C4-2B (cell line): ENCODE data around the gene PPP2R2C.

Experiments
- H3K27ac ChIP-seq: fragments of 450-650 bp; 2 replicates; pipeline ENCODE4 v1.5.1; 2017
- ZFX ChIP-seq: fragments of 450-650 bp; IDR thresholded peaks from 2 replicates; pipeline ENCODE4 v1.6.1; 2017
- TF ChIP-seq, protein P1 (sequence below): fragments of 450-650 bp; conservative IDR thresholded peaks from 2 replicates; pipeline ENCODE4 v1.5.1; 2017; ENCODE audit warnings: mild to moderate bottlenecking

Gene PPP2R2C

GRCh38 chr4:6500481-6501140 lies 28.2 kb upstream of the PPP2R2C start:
- TF ChIP-seq ZFX = no peak
- no peak overlapping the region for H3K27ac ChIP-seq

- H3K27ac ChIP-seq = no peak overlapping the region
- TF ChIP-seq, protein P1, sequence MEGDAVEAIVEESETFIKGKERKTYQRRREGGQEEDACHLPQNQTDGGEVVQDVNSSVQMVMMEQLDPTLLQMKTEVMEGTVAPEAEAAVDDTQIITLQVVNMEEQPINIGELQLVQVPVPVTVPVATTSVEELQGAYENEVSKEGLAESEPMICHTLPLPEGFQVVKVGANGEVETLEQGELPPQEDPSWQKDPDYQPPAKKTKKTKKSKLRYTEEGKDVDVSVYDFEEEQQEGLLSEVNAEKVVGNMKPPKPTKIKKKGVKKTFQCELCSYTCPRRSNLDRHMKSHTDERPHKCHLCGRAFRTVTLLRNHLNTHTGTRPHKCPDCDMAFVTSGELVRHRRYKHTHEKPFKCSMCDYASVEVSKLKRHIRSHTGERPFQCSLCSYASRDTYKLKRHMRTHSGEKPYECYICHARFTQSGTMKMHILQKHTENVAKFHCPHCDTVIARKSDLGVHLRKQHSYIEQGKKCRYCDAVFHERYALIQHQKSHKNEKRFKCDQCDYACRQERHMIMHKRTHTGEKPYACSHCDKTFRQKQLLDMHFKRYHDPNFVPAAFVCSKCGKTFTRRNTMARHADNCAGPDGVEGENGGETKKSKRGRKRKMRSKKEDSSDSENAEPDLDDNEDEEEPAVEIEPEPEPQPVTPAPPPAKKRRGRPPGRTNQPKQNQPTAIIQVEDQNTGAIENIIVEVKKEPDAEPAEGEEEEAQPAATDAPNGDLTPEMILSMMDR = no peak
- no peak for TF ChIP-seq ZFX
These were observed 26.8 kb upstream of the PPP2R2C start for GRCh38 chr4:6499238-6499600.

GRCh38 chr4:6498511-6499237 lies 26.3 kb upstream of the PPP2R2C start:
- TF ChIP-seq, protein P1 = no peak
- no peak for TF ChIP-seq ZFX
- no peak overlapping the region for H3K27ac ChIP-seq

DNA sequence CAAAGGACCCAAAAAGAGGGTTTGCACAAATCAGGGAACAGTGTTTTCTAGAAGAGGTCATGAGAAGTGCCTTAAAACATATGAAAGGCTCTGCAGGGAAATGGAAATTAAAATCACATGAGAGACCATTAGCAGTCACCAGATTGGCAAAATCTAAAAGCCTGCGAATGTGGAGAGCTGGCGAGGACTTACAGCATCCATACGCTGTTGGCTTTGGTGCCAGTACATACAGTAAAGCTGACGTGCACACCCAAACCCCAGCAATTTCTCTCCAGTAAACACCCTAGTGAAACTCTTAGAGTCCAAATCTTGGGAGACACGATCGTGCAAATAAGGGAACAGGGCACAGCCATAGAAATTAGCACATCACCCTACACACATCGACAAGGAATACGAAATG lies 25.4 kb upstream of the PPP2R2C start:
- H3K27ac ChIP-seq = no peak overlapping the region
- TF ChIP-seq, protein P1 = no peak
- no peak for TF ChIP-seq ZFX

- H3K27ac ChIP-seq = no peak overlapping the region
- no peak for TF ChIP-seq ZFX
- TF ChIP-seq, protein P1 = no peak
These were observed 23.3 kb upstream of the PPP2R2C start for GRCh38 chr4:6495736-6496135.

- TF ChIP-seq, protein P1 = no peak
- TF ChIP-seq ZFX = no peak
- no peak overlapping the region for H3K27ac ChIP-seq
These were observed 22.8 kb upstream of the PPP2R2C start for GRCh38 chr4:6495296-6495590.

DNA sequence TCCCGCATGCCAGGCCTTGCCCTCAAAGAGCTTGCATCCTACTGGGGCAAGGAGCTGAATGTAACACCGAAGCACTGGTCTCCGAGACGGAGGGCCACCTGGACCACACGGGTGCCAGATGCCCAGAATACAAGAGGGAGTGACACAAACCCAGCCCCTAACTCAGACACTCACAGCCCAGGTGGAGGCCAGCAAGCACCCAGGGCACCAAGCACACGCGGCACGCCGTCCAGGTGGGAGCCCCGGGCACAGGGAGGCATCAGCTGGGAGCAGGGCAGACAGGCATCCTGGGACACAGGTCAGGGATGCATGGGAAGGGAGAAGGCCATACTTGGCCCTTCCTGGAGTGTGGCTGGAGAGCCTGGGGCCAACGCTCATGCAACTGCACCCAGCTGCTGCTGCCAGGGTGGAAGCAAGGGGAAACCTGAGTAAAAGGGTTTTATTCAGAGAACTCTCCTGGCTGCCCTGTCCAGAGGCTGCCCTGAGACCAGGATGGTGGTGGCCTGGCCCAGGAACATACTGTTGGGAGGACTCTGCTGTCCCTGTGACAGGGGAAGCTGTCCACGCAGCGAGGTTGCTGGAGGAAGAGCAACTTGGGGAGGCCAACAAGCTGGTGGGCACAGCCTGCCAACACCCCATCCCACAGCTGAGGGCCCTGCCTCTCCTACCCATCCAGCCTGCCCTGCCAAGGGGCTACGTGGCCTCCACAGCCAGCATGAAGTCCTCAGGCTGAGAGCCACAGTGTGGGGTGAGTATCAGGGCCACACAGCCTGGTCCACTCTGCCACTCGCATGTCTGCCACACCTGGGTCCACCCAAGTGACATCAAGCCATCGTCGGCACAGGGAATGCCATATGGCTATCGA lies 22.2 kb upstream of the PPP2R2C start:
- TF ChIP-seq, protein P1 = no peak
- no peak for TF ChIP-seq ZFX
- H3K27ac ChIP-seq = no peak overlapping the region
